Glomerular visceral epithelial cell (primary cell): ENCODE measurements around the gene CRYGC.
"Not testable (repeated sequence)": the region's sequence is repeated elsewhere in the genome, so short reads cannot be mapped to it uniquely, and the experiment has no call there.

Source experiments
- DNase-seq: peaks from one replicate; pipeline ENCODE4 v3.0.0-alpha.2; 2016; ENCODE audit errors: extremely low spot score

Gene CRYGC

GRCh38 chr2:208136716-208137094 lies 7.1 kb upstream of the CRYGC start:
- no peak for DNase-seq

GRCh38 chr2:208135794-208136715 lies 6.4 kb upstream of the CRYGC start:
- DNase-seq: no peak

- no peak for DNase-seq
These were observed 5.4 kb upstream of the CRYGC start for GRCh38 chr2:208134928-208135586.

- DNase-seq: no peak
These were observed 1.1 kb upstream of the CRYGC start for GRCh38 chr2:208130712-208131110.

GRCh38 chr2:208128136-208128535 lies 1.5 kb downstream of the CRYGC start:
- no peak for DNase-seq

- no peak for DNase-seq
These were observed 2.5 kb downstream of the CRYGC start for GRCh38 chr2:208127090-208127489.

GRCh38 chr2:208125251-208125650 lies 4.4 kb downstream of the CRYGC start:
- no peak for DNase-seq

- not testable (repeated sequence) for DNase-seq
These were observed 5.5 kb downstream of the CRYGC start, which contains the start of gene CRYGD for GRCh38 chr2:208124013-208124715. Gene CRYGD (minus strand): TSS chr2:208124524. CDS start chr2:208124473, 51 bp downstream.

GRCh38 chr2:208122248-208122647 lies 7.4 kb downstream of the CRYGC start:
- DNase-seq: no peak

- DNase-seq: no peak
These were observed 10.7 kb downstream of the CRYGC start for GRCh38 chr2:208118918-208119317.

- DNase-seq: not testable (repeated sequence)
These were observed 12.2 kb downstream of the CRYGC start for GRCh38 chr2:208117390-208117789.

GRCh38 chr2:208112969-208113368 lies 16.7 kb downstream of the CRYGC start:
- DNase-seq: no peak

GRCh38 chr2:208112273-208112745 lies 17.3 kb downstream of the CRYGC start:
- DNase-seq: not testable (repeated sequence)

GRCh38 chr2:208103616-208104015 lies 26.0 kb downstream of the CRYGC start:
- no peak for DNase-seq

- peak; percentile 21 for DNase-seq
These were observed 27.7 kb downstream of the CRYGC start for GRCh38 chr2:208101716-208102631.

- DNase-seq: no peak
These were observed 29.8 kb downstream of the CRYGC start for GRCh38 chr2:208099682-208100470.

GRCh38 chr2:208098701-208099100 lies 30.9 kb downstream of the CRYGC start:
- not testable (repeated sequence) for DNase-seq

GRCh38 chr2:208098267-208098666 lies 31.4 kb downstream of the CRYGC start:
- DNase-seq: no peak

- DNase-seq: no peak
These were observed 31.8 kb downstream of the CRYGC start for GRCh38 chr2:208097801-208098200.

- no peak for DNase-seq
These were observed 32.3 kb downstream of the CRYGC start for GRCh38 chr2:208097313-208097712.
